ENCODE results near the gene NOTUM. TPM values are rescaled to one million over a fixed set of nuclear protein-coding genes. Genes with fewer than 3 reads are reported as not detected.

Gene NOTUM
- 0.53 and 1.2 TPM in 2 replicates for total RNA-seq
- polyA plus RNA-seq (2012), result 0.25 TPM

DNA sequence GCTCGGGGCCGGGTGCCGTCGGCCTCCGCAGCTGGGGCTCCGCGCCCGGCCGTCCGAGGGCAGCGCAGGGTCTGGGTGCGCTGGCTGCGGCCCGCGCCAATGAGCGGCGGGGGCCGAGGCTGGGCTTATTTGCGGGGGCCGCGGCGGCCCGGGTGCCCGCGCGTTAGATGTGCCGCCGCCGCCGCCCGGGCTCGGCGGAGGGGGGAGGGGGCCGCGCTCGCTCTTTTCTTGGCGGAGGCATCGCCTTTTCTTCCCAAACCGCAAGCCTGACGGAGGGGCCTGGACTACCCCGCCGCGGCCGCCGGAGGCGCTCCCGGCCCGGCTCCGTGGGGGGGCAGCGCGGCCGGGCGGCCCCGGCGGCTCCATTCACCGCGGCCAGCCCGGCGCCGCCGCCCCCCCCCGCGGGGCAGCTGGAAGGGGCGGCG lies at the start of gene NOTUM:
NOTUM (minus strand) TSS at position 101 of the 425 bp plus-strand sequence. CDS start 278 bp downstream, outside the sequence.
- peak; percentile 36 for DNase-seq (ENCODE audit: low read depth)

DNA sequence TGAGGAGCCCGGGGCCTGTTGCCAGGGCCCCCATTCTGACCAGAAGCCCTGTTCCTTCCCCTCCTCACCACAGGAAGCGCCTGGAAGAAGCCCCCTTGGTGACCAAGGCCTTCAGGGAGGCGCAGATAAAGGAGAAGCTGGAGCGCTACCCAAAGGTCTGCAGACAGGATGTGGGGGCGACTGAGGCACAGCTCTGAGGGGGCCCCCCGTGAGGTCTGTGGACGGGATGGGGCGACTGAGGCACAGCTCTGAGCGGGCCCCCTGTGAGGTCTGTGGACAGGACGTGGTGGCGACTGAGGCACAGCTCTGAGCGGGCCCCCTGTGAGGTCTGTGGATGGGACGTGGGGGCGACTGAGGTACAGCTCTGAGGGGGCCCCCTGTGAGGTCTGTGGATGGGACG lies 48.4 kb upstream of the NOTUM start:
- DNase-seq (ENCODE audit: low read depth), result no peak

DNA sequence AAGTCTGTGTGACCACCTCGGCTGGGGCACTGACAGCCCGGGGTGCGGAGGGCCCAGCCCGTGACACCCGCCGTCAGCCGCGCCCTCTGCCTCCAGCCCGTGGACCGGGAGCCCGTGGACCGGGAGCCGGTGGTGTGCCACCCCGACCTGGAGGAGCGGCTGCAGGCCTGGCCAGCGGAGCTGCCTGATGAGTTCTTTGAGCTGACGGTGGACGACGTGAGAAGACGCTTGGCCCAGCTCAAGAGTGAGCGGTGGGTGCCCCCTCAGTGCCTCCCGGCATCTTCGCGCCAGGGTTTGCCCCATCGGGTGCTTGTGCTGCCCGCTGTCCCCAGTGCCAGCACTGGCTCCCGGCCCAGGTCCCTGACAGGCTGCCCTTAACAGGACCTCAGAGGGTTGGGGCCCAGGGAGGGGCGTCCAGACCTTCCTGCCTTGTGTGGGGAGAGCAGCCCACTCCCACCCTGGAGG lies 48.0 kb upstream of the NOTUM start:
- no peak for DNase-seq (ENCODE audit: low read depth)

DNA sequence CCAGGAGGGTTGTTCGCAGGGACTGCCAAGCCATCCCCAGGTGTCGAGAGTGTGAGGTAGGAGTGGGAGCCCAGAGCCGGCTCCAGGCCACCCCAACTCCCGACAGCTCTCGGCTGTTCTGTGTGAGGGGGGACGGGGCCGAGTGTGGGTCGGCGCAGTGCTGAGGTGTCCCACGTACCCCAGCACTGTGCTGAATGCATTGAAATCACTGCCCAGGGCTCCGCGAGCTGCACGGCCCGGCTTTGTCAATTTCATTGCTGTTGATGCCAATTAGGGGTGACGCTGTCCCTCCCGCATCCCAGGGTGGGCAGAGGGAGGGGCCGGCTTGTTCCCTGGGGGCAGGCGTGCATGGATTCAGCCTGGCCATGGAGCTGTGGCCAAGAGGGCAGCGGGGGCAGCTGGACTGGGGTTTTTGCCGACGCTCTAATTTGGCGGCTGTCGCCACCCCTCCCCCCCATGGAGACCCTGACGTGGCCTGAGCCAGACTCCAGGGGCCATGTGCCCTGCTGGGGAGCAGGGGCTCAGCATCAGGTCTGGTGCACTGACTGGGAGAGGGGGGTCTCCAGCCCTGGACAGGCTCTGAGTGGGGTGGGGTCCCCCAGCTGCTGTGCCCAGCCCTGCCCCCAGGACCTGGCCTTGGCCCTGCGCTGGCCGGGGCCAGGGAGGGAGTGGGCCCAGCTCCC lies 47.4 kb upstream of the NOTUM start:
- no peak for DNase-seq (ENCODE audit: low read depth)

DNA sequence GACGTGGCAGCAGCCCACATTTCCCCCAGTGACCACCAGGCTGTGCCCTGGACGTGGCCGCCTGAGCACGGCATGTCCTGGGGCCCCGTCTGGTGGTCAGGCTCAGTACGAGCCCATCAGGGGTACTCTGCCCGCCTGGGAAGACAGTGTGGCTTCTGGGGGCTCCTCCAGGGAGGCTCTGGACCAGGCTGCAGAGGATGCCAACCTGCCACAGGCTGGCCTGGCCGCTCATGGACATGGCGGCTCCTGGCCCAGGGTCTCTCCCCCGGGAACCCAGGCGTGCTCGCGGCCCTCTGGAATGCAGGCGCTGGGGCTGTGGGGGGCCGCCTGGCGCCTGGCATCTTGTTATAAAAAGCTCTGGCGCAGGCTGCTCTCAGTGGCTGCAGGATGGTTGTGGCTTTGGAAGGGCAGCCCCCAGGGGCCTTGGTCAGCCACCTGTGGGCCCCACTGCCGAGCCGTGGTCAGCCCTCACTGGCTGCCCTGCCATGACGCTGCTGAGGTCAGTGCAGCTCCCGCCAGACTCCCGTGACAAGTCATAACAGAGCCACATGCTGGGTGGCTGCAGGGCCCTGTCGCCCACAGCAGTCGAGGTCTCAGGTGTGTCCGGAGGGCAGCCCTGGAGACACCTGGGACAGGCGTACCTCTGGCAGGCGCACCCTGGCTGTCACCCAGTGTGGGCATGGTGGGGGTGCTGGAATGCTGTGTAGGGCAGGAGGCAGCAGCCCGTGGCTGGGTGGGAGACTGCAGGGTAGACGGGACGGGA lies 46.7 kb upstream of the NOTUM start:
- peak; percentile 89 for DNase-seq (ENCODE audit: low read depth)

DNA sequence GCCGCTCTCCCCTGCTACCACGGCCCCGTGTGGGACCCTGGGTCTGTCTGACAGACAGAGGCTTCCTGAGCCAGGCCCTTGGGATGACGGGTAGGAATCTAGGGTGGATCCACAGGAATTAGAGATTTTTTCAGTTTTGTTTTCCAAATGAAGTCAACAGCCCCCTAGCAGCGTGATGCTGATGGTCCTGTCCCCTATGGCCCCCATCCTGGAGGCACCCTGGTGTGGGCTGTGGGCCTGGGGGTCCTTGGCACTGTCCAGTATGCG lies 46.2 kb upstream of the NOTUM start:
- no peak for DNase-seq (ENCODE audit: low read depth)

DNA sequence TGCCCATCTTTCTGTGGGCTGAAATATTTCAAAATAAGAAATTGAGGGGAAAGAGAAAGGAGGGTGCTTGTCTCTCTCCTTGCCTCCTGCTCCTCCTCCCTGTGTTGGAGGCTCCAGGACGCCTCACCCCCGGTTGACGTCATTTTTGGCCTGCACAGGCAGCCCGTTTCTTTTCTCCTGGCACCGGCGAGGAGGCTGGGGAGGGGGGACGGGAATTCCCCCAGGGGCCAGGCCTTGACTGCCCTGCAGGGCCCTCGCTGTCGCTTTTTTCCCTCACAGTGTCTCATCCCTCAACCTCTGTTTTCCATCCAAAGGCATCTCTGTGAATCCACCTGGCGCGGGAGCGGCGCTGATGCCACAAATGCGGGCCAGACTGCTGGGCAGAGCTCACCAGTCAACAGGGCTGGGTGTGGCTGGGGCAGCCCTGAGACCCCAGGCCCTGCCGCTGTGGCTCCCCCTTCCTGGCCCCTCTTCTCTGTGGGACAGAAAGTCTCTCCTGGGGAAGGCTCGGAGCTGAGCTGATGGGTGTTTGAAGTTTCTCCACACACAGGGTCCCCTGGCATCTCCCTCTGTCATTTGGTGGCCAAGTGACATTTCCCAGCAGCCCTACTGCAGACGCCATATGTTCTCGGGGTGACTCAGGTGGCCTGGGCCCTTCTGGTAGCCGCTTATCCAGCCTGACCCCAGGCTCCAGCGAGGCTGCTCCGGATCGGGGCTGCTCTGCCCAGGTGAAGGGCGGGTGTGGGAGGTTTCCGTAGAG lies 45.7 kb upstream of the NOTUM start:
- no peak for DNase-seq (ENCODE audit: low read depth)

DNA sequence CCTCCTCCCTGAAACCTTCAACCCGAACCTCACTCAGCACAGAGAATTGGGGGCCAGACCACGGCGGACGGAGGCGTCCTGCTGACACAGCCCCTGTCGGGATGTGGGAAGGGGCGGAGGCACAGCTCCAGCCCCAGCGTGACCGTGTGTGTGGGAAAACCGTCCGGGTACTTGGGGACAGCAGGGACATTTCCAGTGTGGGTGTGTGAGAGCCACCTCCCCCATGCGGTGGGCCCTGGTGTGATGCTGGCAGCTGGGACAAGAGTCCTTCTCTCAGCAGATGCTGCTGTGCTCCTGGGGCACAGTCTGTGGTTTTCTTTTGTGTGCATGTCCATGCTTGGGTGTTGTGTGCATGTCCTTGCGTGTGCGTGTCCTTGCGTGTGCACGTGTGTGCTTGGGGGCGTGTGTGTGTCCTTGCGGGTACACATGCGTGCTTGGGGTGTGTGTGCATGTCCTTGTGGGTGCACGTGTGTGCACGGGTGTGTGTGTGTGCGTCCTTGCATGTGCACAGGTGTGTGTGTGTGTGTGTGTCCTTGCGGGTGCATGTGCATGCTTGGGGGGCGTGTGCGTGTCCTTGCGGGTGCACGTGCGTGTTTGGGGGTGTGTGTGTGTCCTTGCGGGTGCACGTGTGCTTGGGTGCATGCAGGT lies 44.8 kb upstream of the NOTUM start:
- no peak for DNase-seq (ENCODE audit: low read depth)

DNA sequence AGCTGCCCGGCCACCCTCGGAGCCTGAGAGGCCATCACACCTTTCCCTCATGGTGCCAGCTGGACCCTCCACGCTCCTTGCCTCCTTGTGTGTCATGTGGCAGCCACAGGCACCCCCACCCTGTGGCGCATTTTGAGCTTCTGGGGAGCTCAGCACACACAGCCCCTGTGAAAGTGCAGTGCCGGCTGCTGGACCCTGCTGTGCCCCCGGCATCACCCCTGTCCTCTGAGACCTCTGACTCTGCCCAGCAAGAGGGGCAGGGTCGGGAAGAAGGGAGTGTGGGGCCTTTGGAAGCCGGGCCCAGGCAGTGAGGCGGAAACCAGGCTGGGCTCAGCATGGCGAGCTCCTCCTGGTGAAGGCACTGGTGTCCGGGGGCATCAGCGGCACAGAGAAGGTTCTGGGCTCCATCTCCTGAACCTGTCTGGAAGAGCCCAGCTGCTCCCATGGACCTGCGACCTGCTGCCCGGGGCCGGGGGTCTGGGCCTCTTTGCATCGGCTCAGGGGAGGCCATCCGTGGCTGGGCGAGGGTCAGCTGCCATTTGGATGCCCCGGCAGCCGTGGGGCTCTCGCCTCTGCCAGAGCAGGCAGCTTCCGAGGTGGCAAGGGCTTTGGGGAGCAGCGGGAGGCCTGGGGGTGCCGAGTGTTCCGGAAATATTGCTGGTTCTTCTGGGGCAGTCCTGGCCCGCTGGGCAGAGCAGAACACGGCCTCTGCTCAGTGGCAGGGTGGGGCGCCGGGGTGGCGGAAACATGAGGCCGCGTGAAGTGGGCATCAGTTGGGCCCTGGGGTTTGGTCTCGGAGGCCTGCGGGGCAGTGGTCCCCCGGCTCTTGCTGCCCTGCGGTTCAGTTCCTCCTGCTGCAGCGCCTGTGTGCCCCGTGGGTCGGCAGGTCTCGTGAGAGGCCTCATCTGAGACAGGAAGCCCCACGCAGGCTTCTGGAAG lies 43.8 kb upstream of the NOTUM start:
- no peak for DNase-seq (ENCODE audit: low read depth)

DNA sequence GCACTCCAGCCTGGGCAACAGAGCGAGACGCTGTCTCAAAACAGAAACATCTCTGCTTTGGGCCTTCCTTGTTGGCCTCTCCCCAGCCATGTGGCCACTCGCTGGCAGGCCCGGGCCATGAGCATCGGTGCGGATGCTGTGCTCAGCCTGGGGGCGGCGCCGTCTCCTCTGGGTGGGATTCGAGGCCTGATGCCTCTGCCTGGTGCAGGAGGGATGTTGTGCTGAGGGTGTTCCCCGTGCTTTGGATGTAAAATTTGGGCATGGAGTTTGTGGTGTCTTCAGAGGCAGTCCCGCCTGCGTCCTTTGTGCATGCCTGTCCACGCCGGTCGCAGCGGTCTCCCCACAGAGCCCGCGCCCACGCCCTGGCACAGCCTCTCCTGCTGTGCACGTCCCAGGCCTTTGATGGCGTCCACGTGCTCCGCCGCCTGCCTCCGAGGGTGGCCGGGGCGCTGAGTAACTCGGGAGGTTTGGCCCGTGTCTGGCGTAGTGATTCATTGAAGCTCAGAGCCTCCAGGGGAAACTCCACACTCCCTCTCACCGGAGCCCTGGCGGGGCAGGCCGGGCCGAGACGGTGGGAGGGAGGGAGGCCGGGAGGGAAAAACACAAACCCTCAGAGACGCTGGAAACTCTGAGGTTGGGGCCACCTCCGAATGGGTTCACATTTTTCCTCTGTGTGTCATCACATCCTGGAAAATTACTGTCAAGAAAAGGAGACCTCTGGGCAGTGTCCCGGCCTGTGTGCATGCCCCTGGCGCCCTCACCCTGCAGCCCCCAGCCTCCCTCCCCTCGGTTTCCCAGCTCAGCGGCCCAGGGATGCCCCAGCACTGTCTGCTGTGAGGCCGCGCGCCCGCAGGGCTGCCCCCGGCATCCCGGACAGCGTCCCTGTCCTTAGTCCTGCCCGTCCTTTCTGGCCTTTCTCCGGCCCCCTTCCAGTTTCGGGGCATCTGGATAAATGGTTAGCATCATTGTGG lies 42.7 kb upstream of the NOTUM start:
- DNase-seq (ENCODE audit: low read depth), result peak; percentile 88

DNA sequence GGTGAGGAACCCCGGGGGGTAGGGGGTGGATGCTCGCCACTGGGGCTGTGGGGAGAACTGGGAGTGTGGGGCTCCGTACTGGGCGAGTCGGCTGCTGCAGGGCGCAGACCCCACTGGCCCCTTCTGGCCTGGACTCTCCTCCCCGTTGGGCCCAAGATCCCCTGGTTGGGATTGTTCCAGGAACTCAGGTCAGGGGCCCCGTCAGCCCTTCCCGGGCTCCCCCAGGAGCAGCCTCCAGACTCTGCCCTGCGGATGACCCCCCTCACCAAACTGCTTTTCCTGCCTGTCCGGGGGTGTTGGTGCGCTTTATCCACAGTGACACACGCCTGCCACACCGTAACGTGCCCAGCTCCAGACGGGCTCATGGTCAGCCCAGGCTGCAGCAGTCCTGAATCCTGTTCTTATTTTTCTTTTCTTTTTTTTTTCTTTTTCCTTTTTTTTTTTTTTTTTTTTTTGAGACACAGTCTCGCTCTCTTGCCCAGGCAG lies 40.6 kb upstream of the NOTUM start:
- DNase-seq (ENCODE audit: low read depth), result no peak

DNA sequence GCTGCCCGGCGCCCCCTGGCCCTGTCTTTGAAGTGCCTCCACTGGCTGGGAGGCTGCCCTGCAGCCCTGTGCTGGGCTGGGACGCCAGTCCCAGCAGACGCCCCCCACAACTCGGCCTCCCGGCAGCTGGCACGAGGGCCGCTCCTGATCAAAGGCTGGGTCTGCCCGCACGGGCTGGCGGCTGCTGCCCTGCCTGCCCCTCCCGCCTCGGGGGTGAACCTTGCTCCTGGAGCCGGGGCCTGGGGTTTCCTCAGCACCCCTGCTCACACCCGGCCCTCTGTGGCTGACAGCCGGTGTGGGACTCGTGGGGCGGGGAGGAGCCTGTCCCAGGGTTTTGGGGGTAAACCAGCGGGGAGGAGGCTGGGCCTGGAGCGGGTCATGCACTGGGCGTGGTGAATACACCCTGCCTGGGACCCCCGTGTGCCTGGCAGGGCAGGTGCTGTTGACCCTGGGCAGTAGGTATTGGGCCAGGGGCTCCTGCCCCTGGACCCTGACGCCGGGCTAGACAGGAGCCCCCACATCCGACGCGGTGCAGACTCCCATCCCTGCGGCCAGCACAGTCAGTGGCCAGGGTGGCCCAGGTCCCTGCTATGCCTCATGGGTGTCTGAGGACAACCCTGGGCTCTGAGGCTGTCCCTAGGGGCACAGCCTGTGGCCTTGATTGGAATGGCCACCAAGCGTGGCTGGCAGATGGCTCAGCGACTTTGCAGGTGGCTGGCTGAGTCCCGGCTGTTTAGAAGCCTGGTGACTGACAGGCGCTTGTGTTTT lies 40.0 kb upstream of the NOTUM start:
- DNase-seq (ENCODE audit: low read depth), result peak; percentile 53

DNA sequence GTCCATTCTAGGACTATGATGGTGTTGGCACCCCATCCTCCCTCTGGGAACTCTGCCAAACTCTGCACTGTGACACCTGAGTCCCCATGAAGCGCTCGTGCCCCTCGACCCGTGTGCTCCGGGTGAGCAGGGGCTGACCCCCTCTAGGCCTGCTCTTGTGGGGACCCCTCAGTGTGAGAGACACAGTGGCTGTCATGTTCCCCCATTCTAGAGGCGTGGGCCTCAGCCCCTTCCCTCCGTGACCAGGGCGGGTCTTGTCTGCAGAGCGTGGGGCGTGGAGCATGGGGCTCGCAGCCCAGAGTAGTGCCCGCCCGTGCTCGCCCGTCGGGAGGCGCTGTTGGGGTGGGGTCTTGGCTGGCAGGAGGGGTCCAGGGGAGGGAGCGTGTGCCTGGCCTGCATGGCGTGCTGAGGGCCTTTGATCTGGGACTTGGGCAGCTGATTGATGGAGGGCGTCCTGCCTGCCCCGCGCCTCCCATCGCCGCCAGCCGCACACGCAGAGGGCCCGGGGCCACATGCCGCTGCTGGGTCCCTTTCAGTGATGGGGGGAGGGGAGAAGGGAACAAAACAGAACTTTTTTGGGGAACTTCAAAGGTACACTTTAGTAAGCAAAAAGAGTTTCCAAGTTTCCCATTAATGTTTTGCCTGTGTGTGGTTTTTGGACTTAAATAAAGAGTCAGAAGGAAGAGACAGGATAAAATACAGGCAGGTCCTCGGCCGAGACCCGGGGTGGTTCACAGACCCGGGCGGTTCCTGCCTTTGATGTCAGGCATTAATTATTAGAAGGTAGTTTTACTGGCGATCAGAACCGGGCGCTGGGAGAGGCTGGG lies 39.2 kb upstream of the NOTUM start:
- DNase-seq (ENCODE audit: low read depth), result no peak

DNA sequence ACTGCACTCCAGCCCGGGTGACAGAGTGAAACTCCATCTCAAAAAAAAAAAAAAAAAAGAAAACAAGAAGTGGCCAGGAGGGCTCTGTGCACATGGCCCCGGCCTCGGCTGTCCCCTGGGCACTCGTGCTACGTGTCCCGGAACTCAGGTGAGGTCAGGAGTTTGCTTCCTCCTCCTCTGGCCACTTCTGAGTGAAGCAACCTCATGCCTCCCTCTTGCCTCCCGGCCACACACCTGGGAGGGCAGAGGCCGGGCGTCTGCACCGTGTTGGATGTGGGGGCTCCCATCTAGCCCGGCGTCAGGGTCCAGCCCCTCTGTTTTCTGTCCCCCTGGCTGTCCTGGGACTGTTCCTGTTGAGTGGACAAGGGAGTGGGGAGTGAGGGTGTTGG lies 38.6 kb upstream of the NOTUM start:
- no peak for DNase-seq (ENCODE audit: low read depth)

DNA sequence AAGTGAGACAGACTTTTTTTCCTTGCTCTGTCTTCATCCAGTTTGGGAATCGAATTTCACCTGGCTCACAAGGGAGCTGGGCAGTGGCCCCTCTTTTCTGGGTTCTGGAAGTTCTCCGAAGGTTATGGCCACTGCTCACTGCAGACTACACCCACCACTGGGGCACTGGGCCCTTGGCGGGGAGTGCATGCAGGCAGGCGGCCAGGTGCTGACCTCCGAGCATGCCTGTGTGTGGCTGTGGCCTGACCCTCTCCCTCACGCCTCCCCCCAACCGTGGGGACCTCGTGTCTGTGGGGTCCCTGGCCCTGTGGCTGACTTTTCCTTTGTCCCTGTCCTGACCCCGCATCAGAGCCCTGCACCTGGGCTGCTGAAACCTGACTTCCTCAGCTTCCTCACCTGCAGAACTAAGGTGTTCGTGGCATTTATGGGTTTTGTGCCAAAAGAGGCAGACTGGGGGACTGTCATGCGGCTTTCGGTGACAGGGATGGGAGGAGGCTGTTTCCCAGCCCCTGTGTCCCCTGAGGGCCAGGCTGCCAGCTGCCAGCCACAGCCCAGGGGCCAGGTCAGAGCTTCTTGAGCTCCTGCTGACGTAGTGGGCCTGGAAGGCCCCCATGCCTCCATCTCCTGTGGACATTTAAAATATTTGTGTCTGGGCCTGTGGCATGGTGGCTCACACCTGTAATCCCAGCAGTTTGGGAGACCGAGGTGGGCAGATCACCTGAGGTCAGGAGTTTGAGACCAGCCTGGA lies 37.9 kb upstream of the NOTUM start:
- no peak for DNase-seq (ENCODE audit: low read depth)

DNA sequence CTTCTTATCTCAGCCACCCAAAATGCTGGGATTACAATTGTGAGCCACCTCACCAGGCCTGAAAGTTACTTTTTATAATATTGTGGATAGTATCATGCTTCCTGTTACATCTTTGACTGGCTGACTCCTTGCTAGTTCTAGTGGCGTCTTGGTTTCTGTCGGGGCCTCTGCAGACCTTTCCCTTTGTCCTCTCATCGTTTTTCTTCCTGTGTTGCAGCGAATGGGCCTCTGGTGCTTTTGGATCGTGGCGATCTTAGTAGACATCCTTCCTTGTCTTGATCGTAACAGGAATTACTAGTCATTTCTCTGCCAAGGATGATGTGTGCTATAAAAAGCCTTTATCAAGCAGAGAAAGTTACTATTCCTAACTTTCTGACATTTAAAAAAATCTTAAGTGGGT lies 37.2 kb upstream of the NOTUM start:
- no peak for DNase-seq (ENCODE audit: low read depth)

Data from myocyte (in vitro differentiated cells).